SU-DHL-6 (cell line): ENCODE measurements around the gene MYBPC3.
A peak's percentile ranks its signal among the peaks of the same experiment; 100 is the strongest.

ENCODE experiments used
- H2AFZ ChIP-seq: fragments of 200-600 bp; sonication (generic); 2 replicates; pipeline ENCODE4 v1.6.1; 2014; ENCODE audit warnings: low read depth, mild to moderate bottlenecking, moderate library complexity, mixed read lengths, antibody characterized with exemption, low read length; ENCODE audit not compliant: severe bottlenecking
- H3F3A ChIP-seq: fragments of 200-600 bp; shearing (Covaris generic); 2 replicates; pipeline ENCODE4 v1.6.0; 2016; ENCODE audit warnings: antibody characterized with exemption, mild to moderate bottlenecking; ENCODE audit not compliant: insufficient read depth
- H3K27ac ChIP-seq: fragments of 200-600 bp; sonication (generic); 2 replicates; pipeline ENCODE4 v1.5.1; 2016; ENCODE audit warnings: low read depth, mild to moderate bottlenecking, low read length, moderate library complexity, mixed read lengths
- H3K27me3 ChIP-seq: fragments of 200-600 bp; sonication (generic), shearing (Covaris generic); 2 replicates; pipeline ENCODE4 v1.6.0; 2014; ENCODE audit warnings: mild to moderate bottlenecking, low read length
- H3K36me3 ChIP-seq: fragments of 200-600 bp; sonication (generic); 2 replicates; pipeline ENCODE4 v1.6.1; 2014; ENCODE audit warnings: mild to moderate bottlenecking, low read length, mixed read lengths
- H3K4me2 ChIP-seq: fragments of 300-600, 200-600 bp; shearing (Covaris generic), sonication (generic); 2 replicates; pipeline ENCODE4 v1.6.0; 2014; ENCODE audit warnings: low read length, low read depth, mild to moderate bottlenecking; ENCODE audit not compliant: poor library complexity, severe bottlenecking
- H3K4me3 ChIP-seq: fragments of 200-600 bp; sonication (generic); 2 replicates; pipeline ENCODE4 v1.5.1; 2014; ENCODE audit warnings: antibody characterized with exemption, low read length, mild to moderate bottlenecking, mixed read lengths; ENCODE audit not compliant: insufficient read depth, poor library complexity, severe bottlenecking
- H3K79me2 ChIP-seq: fragments of 200-600 bp; sonication (generic); 2 replicates; pipeline ENCODE4 v1.6.1; 2014; ENCODE audit warnings: mild to moderate bottlenecking, low read length, moderate library complexity; ENCODE audit not compliant: insufficient read depth
- H3K9ac ChIP-seq: fragments of 200-600 bp; sonication (generic); 2 replicates; pipeline ENCODE4 v1.7.0; 2014; ENCODE audit warnings: mild to moderate bottlenecking, low read length
- H3K9me2 ChIP-seq: fragments of 200-600 bp; sonication (generic); replicated peaks from 2 replicates; pipeline ENCODE4 v1.6.1; 2014; ENCODE audit warnings: low read length; ENCODE audit not compliant: insufficient read depth
- H3K9me3 ChIP-seq: fragments of 200-600 bp; sonication (generic); 2 replicates; pipeline ENCODE4 v1.6.1; 2014; ENCODE audit warnings: low read length, mixed read lengths; ENCODE audit not compliant: insufficient read depth
- H4K20me1 ChIP-seq: fragments of 200-600 bp; sonication (generic); 2 replicates; pipeline ENCODE4 v1.6.1; 2014; ENCODE audit warnings: low read depth, mild to moderate bottlenecking, antibody characterized with exemption, low read length, moderate library complexity, mixed read lengths
- EZH2phosphoT487 ChIP-seq: fragments of 200-600 bp; sonication (generic), shearing (Covaris generic); conservative IDR thresholded peaks from 2 replicates; pipeline ENCODE4 v1.6.1; 2018; ENCODE audit warnings: mild to moderate bottlenecking, antibody characterized with exemption, low read length, moderate library complexity, mixed read lengths
- TF ChIP-seq, protein P1 (sequence below): fragments of 200-600 bp; sonication (generic); IDR thresholded peaks from one replicate; pipeline ENCODE4 v1.5.1; 2017; ENCODE audit warnings: antibody characterized with exemption, mild to moderate bottlenecking, low read length, moderate library complexity; ENCODE audit not compliant: insufficient read depth, poor library complexity, severe bottlenecking

MYBPC3 gene

DNA sequence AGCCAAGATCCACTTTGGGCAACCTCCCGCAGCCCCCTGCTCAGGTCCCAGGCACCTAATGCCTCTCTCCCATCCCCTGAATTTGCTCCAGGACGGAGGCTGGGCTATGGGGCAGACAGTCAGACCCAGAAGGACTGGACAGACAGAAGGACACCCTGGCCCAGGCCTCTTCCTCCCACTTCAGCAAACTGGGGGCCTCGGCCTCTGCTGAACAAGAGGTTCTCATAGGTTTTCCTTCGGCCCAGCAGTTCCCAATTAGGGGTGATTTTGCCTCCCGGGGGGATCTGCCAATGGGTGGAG is 22.2 kb upstream of the MYBPC3 start:
- no peak overlapping the region for H3K4me3 ChIP-seq
- H3K79me2 ChIP-seq = peaks cover 42% of the 10 kb centered on the region
- no peak overlapping the region for H3K9ac ChIP-seq
- H3F3A ChIP-seq = no peaks in the 10 kb centered on the region
- no peaks in the 10 kb centered on the region for H4K20me1 ChIP-seq
- no peaks in the 10 kb centered on the region for H3K27me3 ChIP-seq
- no peaks in the 10 kb centered on the region for H3K9me3 ChIP-seq
- no peaks in the 10 kb centered on the region for H3K36me3 ChIP-seq
- TF ChIP-seq, protein P1, sequence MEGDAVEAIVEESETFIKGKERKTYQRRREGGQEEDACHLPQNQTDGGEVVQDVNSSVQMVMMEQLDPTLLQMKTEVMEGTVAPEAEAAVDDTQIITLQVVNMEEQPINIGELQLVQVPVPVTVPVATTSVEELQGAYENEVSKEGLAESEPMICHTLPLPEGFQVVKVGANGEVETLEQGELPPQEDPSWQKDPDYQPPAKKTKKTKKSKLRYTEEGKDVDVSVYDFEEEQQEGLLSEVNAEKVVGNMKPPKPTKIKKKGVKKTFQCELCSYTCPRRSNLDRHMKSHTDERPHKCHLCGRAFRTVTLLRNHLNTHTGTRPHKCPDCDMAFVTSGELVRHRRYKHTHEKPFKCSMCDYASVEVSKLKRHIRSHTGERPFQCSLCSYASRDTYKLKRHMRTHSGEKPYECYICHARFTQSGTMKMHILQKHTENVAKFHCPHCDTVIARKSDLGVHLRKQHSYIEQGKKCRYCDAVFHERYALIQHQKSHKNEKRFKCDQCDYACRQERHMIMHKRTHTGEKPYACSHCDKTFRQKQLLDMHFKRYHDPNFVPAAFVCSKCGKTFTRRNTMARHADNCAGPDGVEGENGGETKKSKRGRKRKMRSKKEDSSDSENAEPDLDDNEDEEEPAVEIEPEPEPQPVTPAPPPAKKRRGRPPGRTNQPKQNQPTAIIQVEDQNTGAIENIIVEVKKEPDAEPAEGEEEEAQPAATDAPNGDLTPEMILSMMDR = no peak
- TF ChIP-seq EZH2phosphoT487 = no peak
- no peak overlapping the region for H2AFZ ChIP-seq
- H3K27ac ChIP-seq = peak overlapping the region; percentile 18; the same call in 1 of the 2 replicates
- no peak overlapping the region for H3K4me2 ChIP-seq
- no peaks in the 10 kb centered on the region for H3K9me2 ChIP-seq

- Histone ChIP-seq H3K4me2 (no peak overlapping the region), H3K4me3 (no peak overlapping the region), H3K79me2 (peaks cover 48% of the 10 kb centered on the region), H3K9me2 (no peaks in the 10 kb centered on the region), H3K27ac (peak overlapping the region; percentile 18; the same call in 1 of the 2 replicates), H3K27me3 (no peaks in the 10 kb centered on the region), H3K9me3 (no peaks in the 10 kb centered on the region), H3F3A (no peaks in the 10 kb centered on the region), H3K36me3 (no peaks in the 10 kb centered on the region), H4K20me1 (no peaks in the 10 kb centered on the region), H2AFZ (no peak overlapping the region), H3K9ac (no peak overlapping the region)
- TF ChIP-seq EZH2phosphoT487 = no peak
- TF ChIP-seq, protein P1 = peak; percentile 94
Observed at GRCh38 chr11:47373876-47374719, 21.6 kb upstream of the MYBPC3 start.

GRCh38 chr11:47372422-47372821 is 19.9 kb upstream of the MYBPC3 start:
- TF ChIP-seq EZH2phosphoT487 = no peak
- TF ChIP-seq, protein P1 = no peak
- H3K27me3 ChIP-seq = no peaks in the 10 kb centered on the region
- H3K36me3 ChIP-seq = no peaks in the 10 kb centered on the region
- H3K9me3 ChIP-seq = no peaks in the 10 kb centered on the region
- no peaks in the 10 kb centered on the region for H3F3A ChIP-seq
- no peak overlapping the region for H3K4me2 ChIP-seq
- no peak overlapping the region for H3K9ac ChIP-seq
- H2AFZ ChIP-seq = no peak overlapping the region
- H4K20me1 ChIP-seq = no peaks in the 10 kb centered on the region
- H3K4me3 ChIP-seq = no peak overlapping the region
- H3K27ac ChIP-seq = no peak overlapping the region
- peaks cover 46% of the 10 kb centered on the region for H3K79me2 ChIP-seq
- no peaks in the 10 kb centered on the region for H3K9me2 ChIP-seq
